NCI-H2171 (cell line): ENCODE measurements around the gene LRRC8C.
"Not testable (repeated sequence)": the region's sequence is repeated elsewhere in the genome, so short reads cannot be mapped to it uniquely, and the experiment has no call there.

ENCODE experiments used
- DNase-seq: peaks from one replicate; lab custom pipeline; 2025; lab: John Stamatoyannopoulos, UW

LRRC8C gene

GRCh38 chr1:89607586-89608318, 25.2 kb upstream of the LRRC8C start:
- no peak for DNase-seq

- no peak for DNase-seq
These were observed 24.5 kb upstream of the LRRC8C start for GRCh38 chr1:89608319-89608983.

- no peak for DNase-seq
These were observed 23.8 kb upstream of the LRRC8C start for GRCh38 chr1:89608984-89609725.

- DNase-seq = no peak
These were observed 23.0 kb upstream of the LRRC8C start for GRCh38 chr1:89609781-89610456.

GRCh38 chr1:89610457-89611011, 22.4 kb upstream of the LRRC8C start:
- DNase-seq = no peak

GRCh38 chr1:89611721-89612120, 21.2 kb upstream of the LRRC8C start:
- DNase-seq = no peak

- DNase-seq = no peak
These were observed 19.0 kb upstream of the LRRC8C start for GRCh38 chr1:89613928-89614327.

- DNase-seq = no peak
These were observed 17.0 kb upstream of the LRRC8C start for GRCh38 chr1:89615676-89616598.

GRCh38 chr1:89616844-89617627, 15.9 kb upstream of the LRRC8C start:
- DNase-seq = no peak

- DNase-seq = no peak
These were observed 12.3 kb upstream of the LRRC8C start for GRCh38 chr1:89620664-89621063.

- DNase-seq = no peak
These were observed 10.0 kb upstream of the LRRC8C start for GRCh38 chr1:89622895-89623294.

- no peak for DNase-seq
These were observed 8.6 kb upstream of the LRRC8C start for GRCh38 chr1:89624314-89624713.

GRCh38 chr1:89624715-89625323, 8.1 kb upstream of the LRRC8C start:
- no peak for DNase-seq

GRCh38 chr1:89627596-89627962, 5.3 kb upstream of the LRRC8C start:
- no peak for DNase-seq

GRCh38 chr1:89629146-89629545, 3.8 kb upstream of the LRRC8C start:
- no peak for DNase-seq

GRCh38 chr1:89629600-89629999, 3.3 kb upstream of the LRRC8C start:
- not testable (repeated sequence) for DNase-seq

GRCh38 chr1:89630048-89630447, 2.9 kb upstream of the LRRC8C start:
- no peak for DNase-seq

- DNase-seq = peak; percentile 5
These were observed 884 bp upstream of the LRRC8C start for GRCh38 chr1:89631816-89632656.

GRCh38 chr1:89633248-89633799, 404 bp downstream of the LRRC8C start:
- DNase-seq = peak; percentile 33
